ENCODE measurements around the gene SCYL1.

GRCh38 chr11:65482306-65482850, 42.5 kb upstream of the SCYL1 start:
- TF ChIP-seq TAF1 (IDR thresholded peaks at IDR 0.05; ENCODE audit: borderline replicate concordance, insufficient read depth, low read length) (no peak), POLR2AphosphoS5 (IDR thresholded peaks at IDR 0.05; ENCODE audit: low read depth, low read length) (no peak), SIN3A (IDR thresholded peaks at IDR 0.05; ENCODE audit: borderline replicate concordance, insufficient read depth, low read length) (no peak), REST (IDR thresholded peaks at IDR 0.05; ENCODE audit: insufficient read depth in 1 of 2, low read depth in 2 of 2, low read length in 2 of 2) (no peak), FOXP2 (optimal IDR thresholded peaks at IDR 0.05; ENCODE audit: borderline replicate concordance, extremely low read depth, extremely low read length, insufficient read depth) (no peak)

All from PFSK-1 (cell line).